Peyer's patch (tissue), 4 donors: Measurements from ENCODE around the gene NGEF.

Source experiments
- POLR2A ChIP-seq, 2 donors: fragments of 450-650 bp; IDR thresholded peaks; one replicate each; pipeline ENCODE4 v1.5.1; 2017; ENCODE audit warnings: antibody characterized with exemption in 2 of 2, mild to moderate bottlenecking in 2 of 2, moderate library complexity in 2 of 2
- TF ChIP-seq, protein P1 (sequence below), 6 experiments: fragments of 450-650 bp in 4 of 6; fragments of 200-600 bp in 2 of 6; sonication (generic) in 1 of 6; IDR thresholded peaks; one replicate each; pipeline ENCODE4 v1.5.1; 2017 to 2019; ENCODE audit warnings: antibody characterized with exemption in 6 of 6, mild to moderate bottlenecking in 3 of 6, moderate library complexity in 1 of 6

GRCh38 chr2:232870018-232870765 lies 142.9 kb downstream of the NGEF start, which contains the start of gene SNORC:
- TF ChIP-seq, protein P1, sequence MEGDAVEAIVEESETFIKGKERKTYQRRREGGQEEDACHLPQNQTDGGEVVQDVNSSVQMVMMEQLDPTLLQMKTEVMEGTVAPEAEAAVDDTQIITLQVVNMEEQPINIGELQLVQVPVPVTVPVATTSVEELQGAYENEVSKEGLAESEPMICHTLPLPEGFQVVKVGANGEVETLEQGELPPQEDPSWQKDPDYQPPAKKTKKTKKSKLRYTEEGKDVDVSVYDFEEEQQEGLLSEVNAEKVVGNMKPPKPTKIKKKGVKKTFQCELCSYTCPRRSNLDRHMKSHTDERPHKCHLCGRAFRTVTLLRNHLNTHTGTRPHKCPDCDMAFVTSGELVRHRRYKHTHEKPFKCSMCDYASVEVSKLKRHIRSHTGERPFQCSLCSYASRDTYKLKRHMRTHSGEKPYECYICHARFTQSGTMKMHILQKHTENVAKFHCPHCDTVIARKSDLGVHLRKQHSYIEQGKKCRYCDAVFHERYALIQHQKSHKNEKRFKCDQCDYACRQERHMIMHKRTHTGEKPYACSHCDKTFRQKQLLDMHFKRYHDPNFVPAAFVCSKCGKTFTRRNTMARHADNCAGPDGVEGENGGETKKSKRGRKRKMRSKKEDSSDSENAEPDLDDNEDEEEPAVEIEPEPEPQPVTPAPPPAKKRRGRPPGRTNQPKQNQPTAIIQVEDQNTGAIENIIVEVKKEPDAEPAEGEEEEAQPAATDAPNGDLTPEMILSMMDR (IDR thresholded peaks at IDR 0.05) = no peak
- no peak for TF ChIP-seq POLR2A (IDR thresholded peaks at IDR 0.05)
